ENCODE data around the gene STXBP3.

GRCh38 chr1:108814343-108815125 is 68.1 kb downstream of the STXBP3 start:
- TF ChIP-seq POLR2A (IDR thresholded peaks at IDR 0.05) (no peak), CTCF (IDR thresholded peaks at IDR 0.05 in 4 of 5, conservative IDR thresholded peaks at IDR 0.05 in 1 of 5) (no peak)
